DND-41 (cell line): ENCODE data around the gene ACSS1.

ENCODE experiments used
- CTCF ChIP-seq: IDR thresholded peaks from 2 replicates; pipeline ENCODE4 v1.5.1; 2012; ENCODE audit warnings: borderline replicate concordance, low read length, moderate library complexity, mild to moderate bottlenecking; ENCODE audit not compliant: poor library complexity, severe bottlenecking; ENCODE audit errors: extremely low read depth
- EZH2 ChIP-seq: IDR thresholded peaks from 3 replicates; pipeline ENCODE4 v1.6.1; 2012; ENCODE audit warnings: borderline replicate concordance, low read depth, mild to moderate bottlenecking, moderate library complexity, low read length, inconsistent platforms; ENCODE audit not compliant: severe bottlenecking

GRCh38 chr20:24960302-24960801 is 97.6 kb downstream of the ACSS1 start:
- no peak for TF ChIP-seq CTCF
- no peak for TF ChIP-seq EZH2
